LNCAP (cell line): ENCODE results near the gene SLC17A7.

Experiments used
- CTCF ChIP-seq: fragments of 450-650 bp; IDR thresholded peaks from 2 replicates; pipeline ENCODE4 v1.5.1; 2017; ENCODE audit warnings: mild to moderate bottlenecking

SLC17A7 gene

GRCh38 chr19:49453013-49453756 lies 11.9 kb upstream of the SLC17A7 start, which contains the start of gene ALDH16A1:
ALDH16A1 (plus strand) TSS chr19:49453225; CDS start chr19:49453332, 107 bp downstream.
- no peak for TF ChIP-seq CTCF

GRCh38 chr19:49451430-49452181 lies 10.3 kb upstream of the SLC17A7 start, which contains the start of gene PIH1D1:
PIH1D1 (minus strand) TSS chr19:49451814; CDS start chr19:49451574, 240 bp downstream.
- TF ChIP-seq CTCF: no peak

GRCh38 chr19:49450405-49450804 lies 9.1 kb upstream of the SLC17A7 start:
- no peak for TF ChIP-seq CTCF

- TF ChIP-seq CTCF: no peak
Observed at GRCh38 chr19:49448432-49448786, 7.1 kb upstream of the SLC17A7 start.

- no peak for TF ChIP-seq CTCF
Observed at GRCh38 chr19:49447485-49448431, 6.4 kb upstream of the SLC17A7 start.

- no peak for TF ChIP-seq CTCF
Observed at GRCh38 chr19:49445997-49446396, 4.7 kb upstream of the SLC17A7 start.
